NCI-H1694 (cell line): Measurements from ENCODE around the gene RARS2.
"Not testable (repeated sequence)": the region's sequence is repeated elsewhere in the genome, so short reads cannot be mapped to it uniquely, and the experiment has no call there.

Experiments
- DNase-seq: peaks from one replicate; lab custom pipeline; 2025; lab: John Stamatoyannopoulos, UW

Gene RARS2

DNA sequence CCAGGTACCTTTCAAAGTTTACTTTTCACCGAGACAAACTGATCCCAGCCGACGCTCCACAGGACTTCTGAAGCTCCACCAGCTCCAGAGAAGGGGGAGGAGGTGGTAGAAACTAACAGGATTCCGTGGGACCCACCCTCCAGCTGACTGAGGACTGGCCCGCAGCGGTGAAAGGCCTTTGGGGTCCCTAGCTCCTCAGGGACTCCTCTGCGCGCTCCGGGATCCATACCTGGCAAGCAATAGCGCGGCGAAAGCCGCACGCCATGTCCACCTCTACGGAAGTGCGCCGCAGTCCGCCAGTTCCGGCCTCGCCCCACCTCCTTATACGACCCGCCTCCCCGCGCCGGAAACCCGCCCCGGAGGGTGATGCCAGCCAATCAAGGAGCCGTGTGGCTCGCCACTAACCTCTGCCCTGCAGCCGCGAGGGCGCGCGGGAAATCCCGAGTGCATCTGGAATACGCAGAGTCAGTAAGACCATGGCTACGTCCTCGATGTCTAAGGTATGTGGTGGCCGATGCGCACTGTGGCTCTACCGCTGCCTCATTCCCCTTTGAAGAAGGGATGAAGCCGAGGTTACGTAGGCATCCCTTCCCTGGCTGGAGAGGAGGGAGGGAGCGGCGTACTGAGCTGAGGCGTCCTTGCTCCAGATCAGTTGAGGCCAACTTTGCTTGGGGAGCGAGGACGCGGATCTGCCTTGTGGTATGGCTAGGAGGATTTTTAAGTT lies at the start of gene RARS2, which contains the start of gene ORC3:
Gene RARS2, minus strand, starts transcription at position 295 of the 724 bp plus-strand sequence. Its CDS starts 30 bp downstream, at position 265.
Gene ORC3, plus strand, starts transcription at position 443 of the 724 bp plus-strand sequence. Its CDS starts 34 bp downstream, at position 477.
- peak; percentile 79 for DNase-seq

DNA sequence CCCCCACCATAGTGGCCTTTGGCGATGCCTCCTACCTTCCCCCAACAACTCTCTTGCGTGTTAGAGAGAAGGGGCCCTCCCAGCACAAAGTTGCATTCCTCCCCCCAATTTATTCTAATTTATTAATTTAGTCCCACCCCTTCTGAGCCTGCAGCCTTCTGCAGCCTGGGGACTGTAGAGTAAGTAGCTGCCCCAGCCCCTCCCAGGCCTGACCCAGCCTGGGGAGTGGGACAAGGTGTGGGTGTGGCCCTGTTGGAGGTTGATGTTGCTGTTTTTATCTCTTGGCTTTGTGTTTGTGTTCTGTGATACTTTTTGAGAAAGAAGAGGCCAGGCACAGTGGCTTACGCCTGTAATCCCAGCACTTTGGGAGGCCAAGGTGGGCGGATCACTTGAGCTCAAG lies 49.6 kb upstream of the RARS2 start:
- DNase-seq = no peak

GRCh38 chr6:87637106-87637505 lies 47.3 kb upstream of the RARS2 start:
- DNase-seq = no peak

DNA sequence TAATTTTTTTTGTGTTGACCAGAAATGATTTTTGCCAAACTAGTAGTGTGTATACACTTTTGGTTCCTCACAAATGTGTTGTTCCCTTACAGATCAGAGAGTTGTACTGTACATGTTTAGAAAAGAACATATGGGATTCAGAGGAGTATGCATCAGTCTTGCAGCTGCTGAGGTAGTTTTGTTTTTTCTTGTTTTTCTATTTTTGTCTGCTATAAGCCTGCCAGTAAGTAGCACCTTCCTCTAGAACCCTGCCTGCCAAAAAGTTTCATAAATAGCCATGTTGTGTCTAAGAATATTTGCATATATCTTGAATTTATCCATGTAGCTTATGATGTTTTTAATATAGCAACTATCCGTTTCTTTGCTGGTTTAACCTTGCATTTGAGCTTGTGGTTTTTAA lies 46.5 kb upstream of the RARS2 start:
- DNase-seq = no peak

- DNase-seq = no peak
Observed at GRCh38 chr6:87633851-87634250, 44.1 kb upstream of the RARS2 start.

- DNase-seq = no peak
Observed at GRCh38 chr6:87630746-87631145, 41.0 kb upstream of the RARS2 start.

GRCh38 chr6:87628881-87629280 lies 39.1 kb upstream of the RARS2 start:
- DNase-seq = no peak

DNA sequence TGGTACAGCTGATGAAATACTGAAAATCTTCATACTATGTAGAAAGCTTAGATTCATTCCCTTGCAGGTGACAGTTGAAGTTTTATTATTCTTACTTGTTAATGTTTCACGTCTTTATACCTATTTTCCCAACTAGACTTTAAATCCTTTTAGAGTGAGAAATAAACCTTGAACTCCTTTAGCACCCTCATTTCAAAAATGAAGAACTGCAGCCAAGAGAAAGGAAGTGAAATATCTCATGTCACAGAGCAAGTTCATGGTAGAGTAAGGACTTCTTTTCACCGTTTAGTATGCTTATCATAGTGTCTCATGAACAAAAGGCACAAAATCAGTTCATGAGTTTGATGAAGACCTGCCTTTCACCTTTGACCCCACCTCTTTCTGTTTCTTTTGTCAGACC lies 38.6 kb upstream of the RARS2 start:
- no peak for DNase-seq

- DNase-seq = no peak
Observed at GRCh38 chr6:87623248-87623647, 33.5 kb upstream of the RARS2 start.

DNA sequence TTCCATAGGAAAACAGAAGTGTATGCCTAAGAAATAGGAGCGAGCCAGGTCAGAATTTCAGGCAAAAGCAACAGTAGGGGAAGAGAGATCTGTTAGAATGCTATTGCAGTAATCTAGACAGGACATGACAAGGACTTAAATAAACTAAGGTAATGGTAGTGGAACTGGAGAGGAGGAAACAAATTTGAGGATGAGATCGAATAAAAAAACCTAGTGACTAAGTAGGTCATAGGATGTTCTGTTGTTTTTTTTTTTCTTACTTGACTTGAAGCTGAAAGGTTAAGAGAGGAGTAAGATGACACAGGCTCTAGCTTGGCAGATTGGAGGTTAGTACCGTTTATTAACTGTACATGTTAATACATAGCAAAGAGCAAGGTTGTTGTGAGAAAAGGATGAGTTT lies 28.7 kb upstream of the RARS2 start:
- DNase-seq = no peak

- no peak for DNase-seq
Observed at GRCh38 chr6:87617405-87617804, 27.6 kb upstream of the RARS2 start.

DNA sequence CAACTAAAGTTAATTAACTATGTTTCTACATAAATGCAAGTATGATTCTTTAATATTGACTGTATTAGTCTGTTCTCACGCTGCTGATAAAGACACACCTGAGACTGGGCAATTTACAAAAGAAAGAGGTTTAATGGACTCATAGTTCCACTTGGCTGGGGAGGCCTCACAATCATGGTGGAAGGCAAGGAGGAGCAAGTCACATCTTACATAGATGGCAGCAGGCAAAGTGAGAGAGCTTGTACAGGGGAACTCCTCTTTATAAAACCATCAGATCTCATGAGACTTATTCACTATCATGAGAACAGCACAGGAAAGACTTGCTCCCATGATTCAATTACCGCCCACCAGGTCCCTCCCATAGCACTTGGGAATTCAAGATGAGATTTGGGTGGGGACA lies 23.2 kb upstream of the RARS2 start:
- not testable (repeated sequence) for DNase-seq

DNA sequence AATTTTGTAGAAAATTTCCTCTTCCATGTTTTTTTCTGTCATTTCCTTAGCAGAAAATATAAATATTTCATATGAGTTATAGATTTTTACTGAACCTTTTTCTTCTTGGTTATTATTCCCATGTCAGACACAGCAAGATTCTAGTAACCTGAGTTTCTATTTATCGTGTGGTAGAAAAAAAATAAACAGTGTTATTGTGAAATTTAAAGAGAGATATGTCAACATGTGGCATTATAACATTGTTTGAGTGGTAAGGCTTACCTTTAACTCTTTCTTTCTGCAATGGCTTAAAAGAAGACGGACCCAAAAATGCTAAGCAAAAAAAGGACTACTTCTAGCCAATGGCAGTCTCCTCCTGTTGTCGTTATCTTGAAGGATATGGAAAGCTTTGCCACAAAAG lies 19.0 kb upstream of the RARS2 start:
- DNase-seq = no peak

- no peak for DNase-seq
Observed at GRCh38 chr6:87606199-87606598, 16.4 kb upstream of the RARS2 start.

DNA sequence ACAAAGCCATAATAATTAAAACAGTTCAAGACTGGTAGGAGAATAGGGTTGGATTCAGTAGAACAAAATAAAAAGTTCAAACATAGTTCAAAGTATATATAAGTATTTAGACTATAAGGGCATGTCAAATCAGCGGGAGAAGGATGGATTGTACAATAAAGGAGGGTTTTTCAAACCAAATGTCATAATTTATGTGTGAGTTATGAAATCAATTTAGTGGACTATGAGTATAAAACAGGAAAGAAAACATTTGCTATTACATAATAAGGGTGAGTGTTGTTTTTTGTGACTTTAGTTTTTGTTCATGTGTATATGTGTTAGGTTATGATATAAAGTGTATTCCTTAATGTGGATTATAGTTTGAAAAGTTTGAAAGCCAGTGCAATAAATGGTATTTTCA lies 10.8 kb upstream of the RARS2 start:
- DNase-seq = no peak

- no peak for DNase-seq
Observed at GRCh38 chr6:87590990-87591389, 1.2 kb upstream of the RARS2 start.

DNA sequence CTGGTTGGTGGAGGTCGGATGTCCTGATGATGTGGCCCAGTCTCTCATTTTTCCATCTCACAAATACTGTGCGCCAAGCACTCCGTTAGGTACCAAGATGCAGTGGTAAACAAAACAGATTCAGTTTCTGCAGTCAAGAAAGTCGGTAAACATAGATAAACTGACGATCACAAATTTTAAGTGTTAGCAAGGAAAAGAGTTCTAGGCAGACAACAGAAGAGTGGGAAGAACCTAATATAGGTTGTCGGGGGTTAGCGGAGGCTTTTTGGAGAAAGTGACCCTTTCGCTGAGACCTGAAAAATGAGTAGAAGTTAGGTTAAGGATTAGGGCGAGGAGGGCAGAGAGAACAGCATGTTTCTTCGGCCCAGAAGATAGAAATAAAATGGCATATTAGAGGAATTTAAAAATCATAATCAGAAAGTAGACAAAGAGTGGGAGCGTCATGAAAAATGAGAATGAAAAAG lies 662 bp upstream of the RARS2 start:
- no peak for DNase-seq

DNA sequence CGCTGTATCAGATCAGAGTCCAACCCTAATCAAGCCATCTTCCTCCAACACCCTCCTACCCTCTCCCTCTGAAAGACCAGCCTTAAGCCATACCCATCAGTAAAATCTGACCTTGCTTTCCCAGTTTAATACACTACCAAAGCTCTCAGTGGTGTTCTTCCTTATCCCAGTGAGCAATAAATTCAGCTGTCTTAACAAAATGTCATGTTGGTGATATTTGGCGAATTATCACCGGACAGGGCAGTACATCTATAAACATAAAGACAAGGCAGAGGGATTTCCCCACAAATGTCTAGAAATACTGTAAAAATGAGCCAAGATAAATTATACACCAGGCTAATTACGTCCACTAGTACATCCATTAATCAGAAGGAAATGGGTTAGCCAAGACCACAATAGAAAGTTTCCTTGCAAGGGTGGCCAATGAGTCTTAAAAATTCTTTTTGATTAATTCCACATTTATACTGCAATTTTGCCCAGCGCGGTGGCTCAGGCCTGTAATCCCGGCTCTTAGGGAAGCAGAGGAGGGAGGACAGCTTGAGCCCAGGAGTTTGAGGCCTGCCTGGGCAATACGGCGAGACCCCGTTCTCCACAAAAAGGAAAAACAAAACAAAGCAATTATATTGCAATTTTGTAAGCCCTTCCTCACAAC lies 905 bp downstream of the RARS2 start:
- DNase-seq = no peak

GRCh38 chr6:87586371-87587077 lies 3.3 kb downstream of the RARS2 start:
- no peak for DNase-seq

- DNase-seq = no peak
Observed at GRCh38 chr6:87583822-87584221, 6.0 kb downstream of the RARS2 start.

- no peak for DNase-seq
Observed at GRCh38 chr6:87575423-87575822, 14.4 kb downstream of the RARS2 start.

- DNase-seq = no peak
Observed at GRCh38 chr6:87574237-87574804, 15.5 kb downstream of the RARS2 start.
